CD4-positive, alpha-beta T cell treated with Interleukin-6 at 100 ng/mL for 8 hours (primary cell): ENCODE data around the gene FAU.

Experiments
- DNase-seq: peaks from one replicate; pipeline ENCODE4 v3.0.0-alpha.2; 2020; ENCODE audit warnings: mixed read lengths, low spot score

The FAU gene

GRCh38 chr11:65107751-65108468, 14.0 kb downstream of the FAU start:
- DNase-seq = no peak

GRCh38 chr11:65107078-65107477, 14.9 kb downstream of the FAU start:
- no peak for DNase-seq

- DNase-seq = no peak
Observed at GRCh38 chr11:65104628-65105027, 17.3 kb downstream of the FAU start.

GRCh38 chr11:65103476-65103875, 18.5 kb downstream of the FAU start:
- DNase-seq = no peak

- no peak for DNase-seq
Observed at GRCh38 chr11:65102142-65103095, 19.5 kb downstream of the FAU start.

GRCh38 chr11:65100674-65101350, 21.1 kb downstream of the FAU start:
- no peak for DNase-seq

- DNase-seq = no peak
Observed at GRCh38 chr11:65096926-65097325, 25.0 kb downstream of the FAU start.

GRCh38 chr11:65095974-65096806, 25.7 kb downstream of the FAU start, which contains the start of gene VPS51:
TSS of gene VPS51 (plus strand) at chr11:65096214. CDS start at chr11:65096251, 37 bp downstream.
- peak; percentile 86 for DNase-seq

GRCh38 chr11:65095427-65095826, 26.5 kb downstream of the FAU start:
- no peak for DNase-seq

- no peak for DNase-seq
Observed at GRCh38 chr11:65090628-65091027, 31.3 kb downstream of the FAU start.

GRCh38 chr11:65089621-65090020, 32.3 kb downstream of the FAU start:
- no peak for DNase-seq

GRCh38 chr11:65087827-65088226, 34.1 kb downstream of the FAU start:
- no peak for DNase-seq

GRCh38 chr11:65087216-65087615, 34.7 kb downstream of the FAU start:
- no peak for DNase-seq

GRCh38 chr11:65086809-65087208, 35.1 kb downstream of the FAU start:
- DNase-seq = no peak

GRCh38 chr11:65085446-65085845, 36.5 kb downstream of the FAU start:
- DNase-seq = no peak

- no peak for DNase-seq
Observed at GRCh38 chr11:65084598-65085375, 37.1 kb downstream of the FAU start.

GRCh38 chr11:65083834-65084597, 37.9 kb downstream of the FAU start, which contains the start of the genes CDCA5 and ZFPL1:
TSS of gene CDCA5 (minus strand) at chr11:65084040. CDS start at chr11:65083978, 62 bp downstream.
TSS of gene ZFPL1 (plus strand) at chr11:65084222. CDS start at chr11:65084699, 477 bp downstream.
- DNase-seq = peak; percentile 95

- DNase-seq = no peak
Observed at GRCh38 chr11:65083134-65083833, 38.6 kb downstream of the FAU start.

GRCh38 chr11:65078786-65079342, 43.1 kb downstream of the FAU start:
- no peak for DNase-seq
